ENCODE measurements around the gene ACY1.

- TF ChIP-seq ZNF274 (IDR thresholded peaks at IDR 0.05; ENCODE audit: low read depth, low read length) (no peak), SUZ12 (IDR thresholded peaks at IDR 0.05; ENCODE audit: extremely low read depth, insufficient read depth, insufficient read length) (no peak), YY1 (IDR thresholded peaks at IDR 0.05; ENCODE audit: insufficient read depth, insufficient read length) (no peak)
Observed at GRCh38 chr3:51986010-51986947, 2.9 kb downstream of the ACY1 start.
